Lower leg skin (tissue), 4 donors: ENCODE results near the gene METTL21A. TPM values are rescaled to one million over a fixed set of nuclear protein-coding genes. Genes with fewer than 3 reads are reported as not detected.

Experiments used
- DNase-seq, 2 donors: peaks; one replicate each; pipeline ENCODE4 v3.0.0-alpha.2; 2019; ENCODE audit warnings: low spot score in 2 of 2
- H3K4me3 ChIP-seq: fragments of 200-600 bp; sonication (generic); 2 replicates; pipeline ENCODE4 v1.5.1; 2017; ENCODE audit warnings: mild to moderate bottlenecking, low read depth; ENCODE audit not compliant: poor library complexity, severe bottlenecking
- CTCF ChIP-seq, 3 donors: fragments of 450-650 bp; IDR thresholded peaks; one replicate each; pipeline ENCODE4 v1.5.1; 2016; ENCODE audit warnings: antibody characterized with exemption in 3 of 3, mild to moderate bottlenecking in 3 of 3, moderate library complexity in 2 of 3
- POLR2A ChIP-seq, 2 donors: fragments of 450-650 bp; IDR thresholded peaks; one replicate each; pipeline ENCODE4 v1.6.1; 2016 to 2017; ENCODE audit warnings: antibody characterized with exemption in 2 of 2, mild to moderate bottlenecking in 1 of 2, moderate library complexity in 1 of 2
- WGBS, 2 donors: methylation state at CpG; one replicate each; pipeline ENCODE4 v1.1.5; 2018; 5-methylcytosine and 5-hydroxymethylcytosine counted together
- intact Hi-C: fragments of 100-400 bp; cut with DNase I; formaldehyde crosslinking; loops from one replicate; pipeline ENCODE4 v1.15.0; 2023; ENCODE audit warnings: low total_unique reads
- total RNA-seq, 4 donors: library from RNA; depleted of rRNA; stranded (reverse); fragments of >200 nt; gene quantifications; one replicate each; pipeline ENCODE4 v1.1.0, GENCODE V29; 2016

Gene METTL21A
- total RNA-seq, 4 donors from 2014 or later = 4.5 to 18.4 (median 10.2) TPM

DNA sequence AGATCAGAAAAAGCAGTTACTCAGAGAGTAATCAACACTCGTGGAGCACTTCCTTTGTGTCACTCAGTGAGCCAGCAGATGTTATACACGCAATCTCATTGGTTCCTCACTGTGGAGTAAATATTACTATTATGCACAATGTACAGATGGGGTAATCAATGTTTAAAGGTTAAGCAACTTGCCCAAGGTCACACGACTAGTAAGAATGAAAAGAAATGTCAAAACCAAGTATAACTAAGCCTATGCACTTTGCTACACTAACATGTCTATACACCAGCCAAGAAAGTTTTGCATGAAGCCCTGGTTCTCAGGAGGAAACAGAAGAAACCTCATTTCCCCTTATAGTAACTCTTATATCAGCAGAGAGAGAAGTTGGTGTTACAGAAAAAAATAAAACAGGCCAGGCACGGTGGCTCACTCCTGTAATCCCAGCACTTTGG lies 5.4 kb downstream of the METTL21A start:
- DNase-seq = no peak
- no peak for TF ChIP-seq POLR2A (IDR thresholded peaks at IDR 0.05)
- no peak for TF ChIP-seq CTCF (IDR thresholded peaks at IDR 0.05)

DNA sequence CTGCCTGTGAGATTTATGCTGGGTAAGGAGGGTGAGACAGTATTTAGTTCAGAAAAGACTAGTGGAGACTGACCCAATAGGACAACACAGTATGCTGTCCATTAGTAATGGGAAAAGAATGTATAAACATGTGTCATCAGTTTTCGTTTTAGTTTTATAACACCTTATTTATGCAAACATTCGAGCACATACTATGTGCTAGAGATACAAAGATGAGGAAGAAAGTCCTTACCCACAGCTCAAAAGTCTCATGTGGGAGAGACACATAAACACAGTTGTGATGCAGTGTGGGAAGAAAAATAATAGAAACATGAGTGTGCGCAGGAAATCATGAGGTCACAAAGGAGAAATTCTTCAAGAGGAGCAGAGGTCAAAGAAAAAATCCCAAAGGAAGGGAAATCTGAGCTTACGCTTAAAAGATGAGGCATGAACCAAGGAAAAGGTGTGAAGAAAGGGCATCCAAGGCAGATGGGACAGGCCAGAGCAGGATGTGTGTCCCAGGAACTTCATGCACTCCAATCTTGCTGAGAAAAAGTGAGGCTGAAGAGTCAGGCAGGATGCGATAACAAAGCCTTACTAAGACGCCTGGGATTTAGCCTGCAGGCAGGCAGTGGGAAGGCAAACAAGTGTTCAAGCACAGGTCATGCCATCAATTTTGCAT lies 8.1 kb downstream of the METTL21A start:
- H3K4me3 ChIP-seq = no peak overlapping the region
- WGBS, 2 donors = 75 to 77% methylated on average over 6 of the region's 6 CpGs
- no peak for DNase-seq
- TF ChIP-seq CTCF (IDR thresholded peaks at IDR 0.05) (no peak), POLR2A (IDR thresholded peaks at IDR 0.05) (no peak)
- intact Hi-C loops = no loop called here

More for the DNA sequence above, 5.4 kb downstream of the METTL21A start:
- 54 to 73% methylated on average over 4 of the region's 4 CpGs for WGBS, 2 donors
- intact Hi-C loops = no loop called here
- no peak overlapping the region for H3K4me3 ChIP-seq

- TF ChIP-seq POLR2A (IDR thresholded peaks at IDR 0.05) (no peak), CTCF (IDR thresholded peaks at IDR 0.05) (no peak)
- no peak for DNase-seq
- intact Hi-C loops = no loop called here
- WGBS, 2 donors = 92 to 96% methylated on average over 4 of the region's 4 CpGs
- H3K4me3 ChIP-seq = no peak overlapping the region
Observed at GRCh38 chr2:207616185-207616584, 9.0 kb downstream of the METTL21A start.

DNA sequence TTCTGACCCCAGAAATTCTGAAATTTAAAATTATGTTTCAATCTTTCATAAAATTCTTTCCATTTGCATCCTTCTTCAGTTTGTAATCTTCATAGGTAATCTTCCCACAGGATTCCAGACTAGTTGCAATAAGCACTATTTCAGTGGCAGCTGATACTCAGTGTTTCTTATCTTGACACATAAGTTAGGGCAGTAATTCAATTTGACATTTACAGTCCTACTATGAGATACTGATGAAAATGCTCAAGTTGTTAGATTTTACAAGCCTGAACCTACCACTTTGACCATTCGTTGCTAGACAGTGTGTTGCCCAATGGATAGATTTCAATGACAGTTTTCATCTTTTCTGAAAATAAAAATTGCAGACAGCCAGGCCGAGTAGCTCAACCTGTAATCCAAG lies 10.4 kb downstream of the METTL21A start:
- intact Hi-C loops = no loop called here
- WGBS, 2 donors = 91 to 94% methylated on average over 2 of the region's 2 CpGs
- TF ChIP-seq CTCF (IDR thresholded peaks at IDR 0.05) (no peak), POLR2A (IDR thresholded peaks at IDR 0.05) (no peak)
- DNase-seq = no peak
- no peak overlapping the region for H3K4me3 ChIP-seq

GRCh38 chr2:207612714-207613113 lies 12.5 kb downstream of the METTL21A start:
- TF ChIP-seq POLR2A (IDR thresholded peaks at IDR 0.05) = no peak
- intact Hi-C loops = no loop called here
- DNase-seq = no peak
- 76 to 83% methylated on average over 4 of the region's 4 CpGs for WGBS, 2 donors
- H3K4me3 ChIP-seq = no peak overlapping the region

- intact Hi-C loops = no loop called here
- no peak overlapping the region for H3K4me3 ChIP-seq
- 96 to 97% methylated on average over 5 of the region's 5 CpGs for WGBS, 2 donors
- DNase-seq = no peak
- TF ChIP-seq POLR2A (IDR thresholded peaks at IDR 0.05) (no peak), CTCF (IDR thresholded peaks at IDR 0.05) (no peak)
Observed at GRCh38 chr2:207606829-207607228, 18.4 kb downstream of the METTL21A start.
